H1 (cell line): ENCODE measurements around the gene AP5S1. TPM values are rescaled to one million over a fixed set of nuclear protein-coding genes. Genes with fewer than 3 reads are reported as not detected.

Experiments
- CTCF ChIA-PET: fragments of 300-600 bp; sonication (Branson Sonifier 250); formaldehyde crosslinking; loops from one replicate; lab custom pipeline; 2021; ENCODE audit not compliant: partially characterized antibody; lab: Charles Lee
- POLR2A ChIA-PET: fragments of 300-600 bp; sonication (Branson Sonifier 250); formaldehyde crosslinking; loops from one replicate; lab custom pipeline; 2021; ENCODE audit warnings: inconsistent platforms; ENCODE audit not compliant: partially characterized antibody; lab: Charles Lee
- DNase-seq, 2 experiments: peaks; one replicate each; pipeline versions ENCODE4 v3.0.0 to v3.0.0-alpha.2; 2010 to 2022; ENCODE audit warnings: low spot score in 2 of 2, low read depth in 1 of 2, mixed read lengths in 1 of 2
- FAIRE-seq: peaks from 2 replicates; lab custom pipeline; 2011; peaks lifted over from hg19 to GRCh38; lab: Jason Lieb, UNC
- H2AFZ ChIP-seq: 2 replicates; pipeline ENCODE4 v1.8.1; 2012; ENCODE audit warnings: low read length, inconsistent platforms
- H2AK5ac ChIP-seq: 2 replicates; pipeline ENCODE4 v1.6.1; 2013; ENCODE audit warnings: low read depth, low read length
- H2BK120ac ChIP-seq: replicated peaks from 2 replicates; pipeline ENCODE3; 2013; ENCODE audit warnings: low read depth, low read length, inconsistent platforms
- H2BK12ac ChIP-seq: 2 replicates; pipeline ENCODE4 v1.6.1; 2013; ENCODE audit warnings: low read depth, low read length
- H2BK15ac ChIP-seq: 2 replicates; pipeline ENCODE4 v1.6.1; 2013; ENCODE audit warnings: low read length
- H2BK20ac ChIP-seq: 2 replicates; pipeline ENCODE4 v1.6.1; 2013; ENCODE audit warnings: low read length
- H2BK5ac ChIP-seq: 2 replicates; pipeline ENCODE4 v1.6.1; 2013; ENCODE audit warnings: low read depth, low read length
- H3K14ac ChIP-seq: 2 replicates; pipeline ENCODE4 v1.6.1; 2013; ENCODE audit warnings: inconsistent platforms; ENCODE audit not compliant: insufficient read length
- H3K18ac ChIP-seq: 2 replicates; pipeline ENCODE4 v1.6.1; 2013; ENCODE audit warnings: low read length; ENCODE audit errors: extremely low read depth
- H3K23ac ChIP-seq: 2 replicates; pipeline ENCODE4 v1.6.1; 2013; ENCODE audit warnings: inconsistent platforms; ENCODE audit not compliant: insufficient read length
- H3K23me2 ChIP-seq: 2 replicates; pipeline ENCODE4 v1.6.1; 2013; ENCODE audit warnings: low read depth, low read length
- H3K27ac ChIP-seq: 2 replicates; pipeline ENCODE4 v1.6.1; 2011; ENCODE audit warnings: low read depth, low read length, inconsistent platforms
- H3K27me3 ChIP-seq, 4 experiments: replicated peaks in 1 of 4; 1 replicate in 1 of 4; 2 replicates in 3 of 4; pipeline versions ENCODE4 v1.6.1 to v1.8.1; 2011 to 2013; ENCODE audit warnings: low read length in 3 of 4, mild to moderate bottlenecking in 3 of 4, inconsistent platforms in 2 of 4, mixed read lengths in 2 of 4, moderate library complexity in 1 of 4; ENCODE audit not compliant: control insufficient read depth in 3 of 4, insufficient read depth in 3 of 4; ENCODE audit errors: extremely low read depth in 1 of 4
- H3K36me3 ChIP-seq, 4 experiments: 2 replicates each; pipeline versions ENCODE4 v1.6.1 to v1.8.1; 2011 to 2013; ENCODE audit warnings: mild to moderate bottlenecking in 4 of 4, low read length in 3 of 4, moderate library complexity in 2 of 4, control low read depth in 1 of 4, inconsistent platforms in 1 of 4; ENCODE audit not compliant: insufficient read depth in 4 of 4, control insufficient read depth in 2 of 4
- H3K4ac ChIP-seq: replicated peaks from 2 replicates; pipeline ENCODE3; 2013; ENCODE audit warnings: low read length, low read depth, mixed read lengths, inconsistent platforms; ENCODE audit not compliant: insufficient read length
- H3K4me1 ChIP-seq, 4 experiments: replicated peaks in 1 of 4; 1 replicate in 1 of 4; 2 replicates in 3 of 4; pipeline versions ENCODE4 v1.6.1 to v1.8.1; 2011 to 2013; ENCODE audit warnings: low read length in 3 of 4, inconsistent platforms in 2 of 4, mixed read lengths in 1 of 4; ENCODE audit not compliant: insufficient read depth in 4 of 4, control insufficient read depth in 3 of 4
- H3K4me2 ChIP-seq, 2 experiments: 2 replicates each; pipeline versions ENCODE4 v1.6.1 to v1.8.1; 2011 to 2013; ENCODE audit warnings: low read depth in 2 of 2, low read length in 2 of 2, control low read depth in 1 of 2, inconsistent platforms in 1 of 2, mild to moderate bottlenecking in 1 of 2; ENCODE audit not compliant: insufficient read depth in 1 of 2
- H3K4me3 ChIP-seq, 4 experiments: fragments of 200-600, 300-600 bp in 1 of 4; sonication (generic), shearing (Covaris generic), sonication (Bioruptor Twin) in 1 of 4; 2 replicates each; pipeline versions ENCODE4 v1.5.1 to v1.8.1; 2011 to 2016; ENCODE audit warnings: low read length in 4 of 4, low read depth in 3 of 4, control low read depth in 2 of 4, inconsistent platforms in 2 of 4, mild to moderate bottlenecking in 2 of 4, mixed read lengths in 1 of 4, moderate library complexity in 1 of 4; ENCODE audit not compliant: insufficient read depth in 2 of 4; ENCODE audit errors: extremely low read depth in 1 of 4
- H3K56ac ChIP-seq: replicated peaks from 2 replicates; pipeline ENCODE3; 2013; ENCODE audit warnings: low read depth, mild to moderate bottlenecking, mixed read lengths, low read length, inconsistent platforms; ENCODE audit not compliant: insufficient read length
- H3K79me1 ChIP-seq: 2 replicates; pipeline ENCODE4 v1.6.1; 2013; ENCODE audit warnings: low read depth, low read length, control low read depth
- H3K79me2 ChIP-seq, 2 experiments: 2 replicates each; pipeline versions ENCODE4 v1.6.1 to v1.8.1; 2012 to 2013; ENCODE audit warnings: low read length in 2 of 2, mild to moderate bottlenecking in 2 of 2, inconsistent platforms in 1 of 2; ENCODE audit not compliant: insufficient read depth in 2 of 2, control insufficient read depth in 1 of 2
- H3K9ac ChIP-seq, 4 experiments: replicated peaks in 1 of 4; 1 replicate in 1 of 4; 2 replicates in 3 of 4; pipeline versions ENCODE4 v1.6.1 to v1.8.1; 2011 to 2013; ENCODE audit warnings: low read depth in 3 of 4, low read length in 3 of 4, control low read depth in 2 of 4, mild to moderate bottlenecking in 2 of 4, moderate library complexity in 2 of 4, inconsistent platforms in 1 of 4; ENCODE audit errors: extremely low read depth in 1 of 4
- H3K9me3 ChIP-seq, 2 experiments: 2 replicates each; pipeline versions ENCODE4 v1.6.1 to v1.8.1; 2012 to 2013; ENCODE audit warnings: mild to moderate bottlenecking in 2 of 2, moderate library complexity in 2 of 2, control low read depth in 1 of 2, inconsistent platforms in 1 of 2, low read depth in 1 of 2, low read length in 1 of 2, mixed read lengths in 1 of 2; ENCODE audit not compliant: insufficient read depth in 2 of 2
- H4K20me1 ChIP-seq, 2 experiments: replicated peaks in 1 of 2; 2 replicates each; pipeline versions ENCODE3 to v1.8.1; 2011 to 2013; ENCODE audit warnings: inconsistent platforms in 2 of 2, low read length in 2 of 2, mild to moderate bottlenecking in 1 of 2; ENCODE audit not compliant: insufficient read depth in 2 of 2, control insufficient read depth in 1 of 2
- H4K5ac ChIP-seq: 2 replicates; pipeline ENCODE4 v1.6.1; 2013; ENCODE audit warnings: low read length, low read depth, mixed read lengths, inconsistent platforms; ENCODE audit not compliant: insufficient read length
- H4K8ac ChIP-seq: 2 replicates; pipeline ENCODE4 v1.8.0; 2013; ENCODE audit warnings: mild to moderate bottlenecking, moderate library complexity, low read length, inconsistent platforms; ENCODE audit not compliant: insufficient read depth; ENCODE audit errors: extremely low read depth
- H4K91ac ChIP-seq: replicated peaks from 2 replicates; pipeline ENCODE3; 2013; ENCODE audit warnings: low read length, mixed read lengths, inconsistent platforms; ENCODE audit not compliant: insufficient read length
- E2F6 ChIP-seq: IDR thresholded peaks from 2 replicates; pipeline ENCODE4 v1.6.1; 2012; ENCODE audit warnings: inconsistent platforms
- JUN ChIP-seq: IDR thresholded peaks from 2 replicates; pipeline ENCODE4 v1.6.1; 2011; ENCODE audit warnings: low read depth, mild to moderate bottlenecking, improper control_type of control experiment, low read length
- MAFK ChIP-seq: IDR thresholded peaks from 2 replicates; pipeline ENCODE4 v1.6.1; 2012; ENCODE audit warnings: low read depth, mild to moderate bottlenecking, improper control_type of control experiment, low read length
- MAX ChIP-seq: IDR thresholded peaks from 2 replicates; pipeline ENCODE4 v1.6.1; 2012; ENCODE audit warnings: inconsistent platforms
- NANOG ChIP-seq: IDR thresholded peaks from 2 replicates; pipeline ENCODE4 v1.6.1; 2011; ENCODE audit warnings: low read length, low read depth, mild to moderate bottlenecking, inconsistent platforms; ENCODE audit not compliant: insufficient read depth, poor library complexity, severe bottlenecking
- RAD21 ChIP-seq, 2 experiments: IDR thresholded peaks in 1 of 2; conservative IDR thresholded peaks in 1 of 2; 2 replicates each; pipeline ENCODE4 v1.6.1; 2011; ENCODE audit warnings: low read depth in 2 of 2, low read length in 2 of 2, improper control_type of control experiment in 1 of 2, inconsistent platforms in 1 of 2, mild to moderate bottlenecking in 1 of 2, moderate library complexity in 1 of 2
- SAP30 ChIP-seq: fragments of 300-600 bp; sonication (generic); IDR thresholded peaks from 2 replicates; pipeline ENCODE4 v1.7.1; 2012; ENCODE audit warnings: low read length, moderate library complexity, mild to moderate bottlenecking, inconsistent platforms; ENCODE audit not compliant: insufficient read depth, insufficient replicate concordance
- SIRT6 ChIP-seq: IDR thresholded peaks from one replicate; pipeline ENCODE4 v1.7.1; 2012; ENCODE audit warnings: low read length, inconsistent platforms
- SP2 ChIP-seq: IDR thresholded peaks from 2 replicates; pipeline ENCODE4 v1.6.1; 2012; ENCODE audit warnings: mild to moderate bottlenecking, low read length, inconsistent platforms
- SP4 ChIP-seq: IDR thresholded peaks from 2 replicates; pipeline ENCODE4 v1.6.1; 2012; ENCODE audit warnings: low read length, inconsistent platforms
- SRF ChIP-seq: IDR thresholded peaks from 2 replicates; pipeline ENCODE4 v1.6.1; 2011; ENCODE audit warnings: mild to moderate bottlenecking, low read depth, low read length, moderate library complexity
- TEAD4 ChIP-seq: IDR thresholded peaks from 2 replicates; pipeline ENCODE4 v1.6.1; 2012; ENCODE audit warnings: low read depth, low read length, inconsistent platforms, mixed read lengths
- ZNF274 ChIP-seq: IDR thresholded peaks from 2 replicates; pipeline ENCODE4 v1.7.0; 2012; ENCODE audit warnings: low read length, borderline replicate concordance; ENCODE audit errors: extremely low read depth
- WGBS, 2 experiments: shearing (Covaris generic) in 1 of 2; methylation state at CpG; one replicate each; pipeline versions ENCODE4 v1.1.6 to v1.1.7; 2013 to 2015; ENCODE audit warnings: low lambda C conversion rate in 2 of 2, mixed read lengths in 2 of 2, inconsistent platforms in 1 of 2, low coverage in 1 of 2, missing lambda C conversion rate in 1 of 2; ENCODE audit not compliant: insufficient replicate concordance in 2 of 2, insufficient coverage in 1 of 2, insufficient read length in 1 of 2; ENCODE audit errors: extremely low coverage in 1 of 2, missing lambda C conversion rate in 1 of 2; 5-methylcytosine and 5-hydroxymethylcytosine counted together
- polyA plus RNA-seq, 7 experiments: library from polyadenylated mRNA; depleted of rRNA in 3 of 7; stranded (reverse) in 5 of 7; unstranded in 2 of 7; fragments of >200 nt in 5 of 7; fragments of 200-250 nt in 2 of 7; gene quantifications; 1 replicate in 5 of 7; 2 replicates in 1 of 7; 4 replicates in 1 of 7; pipeline versions ENCODE4 v1.2.1 to v1.2.3, GENCODE V29; 2011 to 2013; ENCODE audit warnings: missing spikeins in 2 of 7, mixed read lengths in 2 of 7
- total RNA-seq: library from RNA; stranded (reverse); fragmentation: NEBNext Ultra II Directional; extraction: Animal tissue kit (Norgen Biotek cat#: 25700); gene quantifications from 2 replicates; pipeline ENCODE4 v1.2.1, GENCODE V29; 2021

AP5S1 gene
- total and polyA plus RNA-seq, 2 of the 8 experiments (the other 6 are each of a cell fraction or from before 2014, with no cell fraction given): 3.3 to 3.7 TPM

GRCh38 chr20:3873507-3873906, 53.2 kb downstream of the AP5S1 start:
- H3K18ac ChIP-seq: no peak overlapping the region
- DNase-seq: no peak
- H3K4ac ChIP-seq: no peak overlapping the region
- no peak overlapping the region for H4K5ac ChIP-seq
- no peak overlapping the region for H2BK12ac ChIP-seq
- H3K9me3 ChIP-seq: no peaks in the 10 kb centered on the region
- no peaks in the 10 kb centered on the region for H3K27me3 ChIP-seq
- ChIA-PET POLR2A (interaction anchor here (3.5 kb wide), 1 partner anchor 15 kb away, joined by 10 read pairs; no protein-coding TSS in a partner anchor), CTCF (no interaction called here)
- FAIRE-seq: no peak
- H2AFZ ChIP-seq: no peak overlapping the region
- H2BK20ac ChIP-seq: no peak overlapping the region
- H2BK5ac ChIP-seq: no peak overlapping the region
- no peak overlapping the region for H3K56ac ChIP-seq
- H3K23me2 ChIP-seq: no peaks in the 10 kb centered on the region
- H2AK5ac ChIP-seq: no peak overlapping the region
- no peak overlapping the region for H3K27ac ChIP-seq
- H4K91ac ChIP-seq: no peak overlapping the region
- peaks cover 0 to 3% (median 1%) of the 10 kb centered on the region in 4 experiments; a peak in 2 of 8 replicates for H3K36me3 ChIP-seq
- H3K9ac ChIP-seq: no peak overlapping the region
- no peak overlapping the region for H3K14ac ChIP-seq
- H3K23ac ChIP-seq: no peak overlapping the region
- H4K20me1 ChIP-seq: peaks cover 0 to 7% of the 10 kb centered on the region in 2 experiments
- no peaks in the 10 kb centered on the region for H3K4me1 ChIP-seq
- WGBS, 2 experiments: 97% methylated on average over 5 of the region's 5 CpGs; no CpG with 5 or more reads in 1 of the 2 experiments
- no peaks in the 10 kb centered on the region for H3K79me2 ChIP-seq
- no peak overlapping the region for H3K4me2 ChIP-seq
- no peak overlapping the region for H2BK15ac ChIP-seq
- peaks cover 2% of the 10 kb centered on the region; the same call in 1 of the 2 replicates for H3K79me1 ChIP-seq
- no peak overlapping the region for H3K4me3 ChIP-seq
- no peak overlapping the region for H2BK120ac ChIP-seq
- H4K8ac ChIP-seq: no peak overlapping the region; the same call in 1 of the 2 replicates
- no peak for TF ChIP-seq TEAD4
- TF ChIP-seq E2F6: no peak
- TF ChIP-seq JUN: no peak
- TF ChIP-seq MAFK: no peak
- no peak for TF ChIP-seq NANOG
- TF ChIP-seq SIRT6: no peak
- TF ChIP-seq ZNF274: no peak
- no peak for TF ChIP-seq MAX
- no peak for TF ChIP-seq SP2
- TF ChIP-seq SP4: no peak
- no peak for TF ChIP-seq SRF
- TF ChIP-seq SAP30: no peak
- TF ChIP-seq RAD21 (IDR thresholded peaks at IDR 0.05 in 1 of 2, conservative IDR thresholded peaks at IDR 0.05 in 1 of 2; ENCODE audit: low read depth in 2 of 2, low read length in 2 of 2): no peak
